WERI-Rb-1 (cell line): ENCODE results near the gene GLOD4.

ENCODE experiments used
- DNase-seq: peaks from one replicate; pipeline ENCODE4 v3.0.0-alpha.2; 2020
- H3K27ac ChIP-seq: fragments of 250-450 bp; sonication (Bioruptor Pico); 2 replicates; pipeline ENCODE4 v1.5.1; 2020; ENCODE audit warnings: mild to moderate bottlenecking, moderate library complexity
- H3K27me3 ChIP-seq: fragments of 250-450 bp; sonication (Bioruptor Pico); 2 replicates; pipeline ENCODE4 v1.5.1; 2021; ENCODE audit warnings: mild to moderate bottlenecking, low read depth, moderate library complexity; ENCODE audit not compliant: insufficient read depth, severe bottlenecking
- H3K36me3 ChIP-seq: fragments of 250-450 bp; sonication (Bioruptor Pico); 2 replicates; pipeline ENCODE4 v1.5.1; 2020; ENCODE audit warnings: mild to moderate bottlenecking, moderate library complexity
- H3K4me3 ChIP-seq: 2 replicates; pipeline ENCODE4 v1.5.1; 2011; ENCODE audit warnings: low read depth, mild to moderate bottlenecking, control low read depth, low read length
- H3K9me3 ChIP-seq: fragments of 250-450 bp; sonication (Bioruptor Pico); 2 replicates; pipeline ENCODE4 v1.5.1; 2021; ENCODE audit warnings: mild to moderate bottlenecking, moderate library complexity; ENCODE audit not compliant: severe bottlenecking
- TF ChIP-seq, protein P1 (sequence below): IDR thresholded peaks from 2 replicates; pipeline ENCODE4 v1.5.1; 2011; ENCODE audit warnings: low read depth, mild to moderate bottlenecking, control low read depth, inconsistent platforms, low read length

Gene GLOD4

DNA sequence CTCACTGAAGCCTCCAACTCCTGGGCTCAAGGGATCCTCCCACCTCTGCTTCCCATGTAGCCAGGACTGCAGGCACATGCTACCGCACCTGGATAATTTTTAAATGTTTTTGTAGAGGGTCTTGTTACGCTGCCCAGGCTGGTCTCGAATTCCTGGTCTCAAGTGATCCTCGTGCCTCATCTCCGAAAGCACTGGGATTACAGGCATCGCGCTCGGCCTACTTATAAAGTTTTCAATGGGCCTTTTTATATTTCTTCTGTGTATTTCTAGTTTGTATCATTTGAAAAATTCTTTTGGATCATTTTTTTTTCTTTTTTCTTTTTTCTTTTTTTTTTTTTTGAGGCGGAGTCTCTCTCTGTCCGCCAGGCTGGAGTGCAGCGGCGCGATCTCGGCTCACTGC, 57.0 kb downstream of the GLOD4 start:
- Histone ChIP-seq H3K4me3 (no peak overlapping the region), H3K9me3 (no peaks in the 10 kb centered on the region), H3K27ac (no peak overlapping the region), H3K27me3 (no peaks in the 10 kb centered on the region), H3K36me3 (no peaks in the 10 kb centered on the region)
- DNase-seq = no peak
- TF ChIP-seq, protein P1, sequence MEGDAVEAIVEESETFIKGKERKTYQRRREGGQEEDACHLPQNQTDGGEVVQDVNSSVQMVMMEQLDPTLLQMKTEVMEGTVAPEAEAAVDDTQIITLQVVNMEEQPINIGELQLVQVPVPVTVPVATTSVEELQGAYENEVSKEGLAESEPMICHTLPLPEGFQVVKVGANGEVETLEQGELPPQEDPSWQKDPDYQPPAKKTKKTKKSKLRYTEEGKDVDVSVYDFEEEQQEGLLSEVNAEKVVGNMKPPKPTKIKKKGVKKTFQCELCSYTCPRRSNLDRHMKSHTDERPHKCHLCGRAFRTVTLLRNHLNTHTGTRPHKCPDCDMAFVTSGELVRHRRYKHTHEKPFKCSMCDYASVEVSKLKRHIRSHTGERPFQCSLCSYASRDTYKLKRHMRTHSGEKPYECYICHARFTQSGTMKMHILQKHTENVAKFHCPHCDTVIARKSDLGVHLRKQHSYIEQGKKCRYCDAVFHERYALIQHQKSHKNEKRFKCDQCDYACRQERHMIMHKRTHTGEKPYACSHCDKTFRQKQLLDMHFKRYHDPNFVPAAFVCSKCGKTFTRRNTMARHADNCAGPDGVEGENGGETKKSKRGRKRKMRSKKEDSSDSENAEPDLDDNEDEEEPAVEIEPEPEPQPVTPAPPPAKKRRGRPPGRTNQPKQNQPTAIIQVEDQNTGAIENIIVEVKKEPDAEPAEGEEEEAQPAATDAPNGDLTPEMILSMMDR = no peak

DNA sequence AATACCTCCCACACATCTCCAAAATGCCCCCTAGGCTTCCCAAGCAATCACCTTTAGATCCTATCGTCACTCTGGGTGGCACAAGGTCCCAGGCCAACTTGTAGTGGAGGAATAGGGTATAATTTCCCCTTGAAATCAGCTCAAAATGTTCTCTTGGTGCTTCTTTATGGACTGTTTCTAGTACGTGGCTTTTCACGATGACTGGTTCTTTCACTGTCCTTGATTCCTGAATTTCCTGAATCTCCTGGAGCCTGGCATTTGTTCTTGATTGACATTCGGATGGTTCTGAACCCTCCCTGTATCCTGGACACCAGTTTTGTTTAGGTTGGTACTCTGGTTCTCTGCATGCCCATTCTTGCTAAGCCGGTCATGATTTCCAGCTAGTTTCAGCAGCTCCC, 60.5 kb downstream of the GLOD4 start:
- no peak for DNase-seq
- H3K27me3 ChIP-seq = no peaks in the 10 kb centered on the region
- no peaks in the 10 kb centered on the region for H3K36me3 ChIP-seq
- H3K27ac ChIP-seq = no peak overlapping the region
- TF ChIP-seq, protein P1 = no peak
- H3K4me3 ChIP-seq = no peak overlapping the region
- H3K9me3 ChIP-seq = no peaks in the 10 kb centered on the region

- no peaks in the 10 kb centered on the region for H3K9me3 ChIP-seq
- H3K27me3 ChIP-seq = no peaks in the 10 kb centered on the region
- H3K27ac ChIP-seq = no peak overlapping the region
- no peak for DNase-seq
- no peaks in the 10 kb centered on the region for H3K36me3 ChIP-seq
- TF ChIP-seq, protein P1 = no peak
- H3K4me3 ChIP-seq = no peak overlapping the region
Measured at GRCh38 chr17:720706-721539, 61.2 kb downstream of the GLOD4 start.

DNA sequence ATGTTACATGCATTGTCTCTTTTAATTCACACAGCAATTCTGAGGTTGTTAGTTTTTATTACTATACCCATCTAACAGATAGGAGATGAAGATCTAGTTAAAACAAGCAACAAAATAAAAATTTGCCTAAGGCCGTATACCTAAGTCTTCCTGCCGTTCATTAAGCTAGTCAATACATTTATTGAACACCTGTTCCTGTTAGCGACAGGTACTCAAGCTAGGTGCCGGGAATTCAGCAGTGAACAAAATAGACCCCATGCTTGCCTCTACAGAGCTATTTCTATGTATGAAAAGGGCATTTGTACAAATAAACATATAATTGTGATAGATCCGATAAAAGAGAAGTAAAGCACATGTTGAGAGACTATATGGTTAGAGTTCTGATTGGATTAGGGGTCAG, 64.0 kb downstream of the GLOD4 start:
- Histone ChIP-seq H3K9me3 (no peaks in the 10 kb centered on the region), H3K27me3 (no peaks in the 10 kb centered on the region), H3K36me3 (no peaks in the 10 kb centered on the region; the same call in 1 of the 2 replicates), H3K4me3 (no peak overlapping the region), H3K27ac (no peak overlapping the region)
- TF ChIP-seq, protein P1 = no peak
- DNase-seq = no peak
